Psoas muscle (tissue), 8 donors: Measurements from ENCODE around the gene TIMP1. TPM values are rescaled to one million over a fixed set of nuclear protein-coding genes. Genes with fewer than 3 reads are reported as not detected.

Experiments used
- ATAC-seq, 4 donors: fragments of 200-7000 bp; cut with Tn5 transposase; one replicate each; pipeline ENCODE4 v1.9.1; 2020; ENCODE audit warnings: moderate library complexity in 3 of 4, mild to moderate bottlenecking in 2 of 4
- DNase-seq, 2 donors: peaks; one replicate each; pipeline ENCODE4 v3.0.0-alpha.2; 2020
- H3K27ac ChIP-seq: fragments of 200-600 bp; one replicate; pipeline ENCODE4 v1.8.0; 2022
- H3K27me3 ChIP-seq, 3 donors: fragments of 200-600 bp in 1 of 3; one replicate each; pipeline versions ENCODE4 v1.6.1 to v1.8.0; 2013 to 2022; ENCODE audit warnings: low read length in 2 of 3, mild to moderate bottlenecking in 2 of 3, moderate library complexity in 1 of 3; ENCODE audit not compliant: insufficient read depth in 3 of 3
- H3K36me3 ChIP-seq, 2 donors: fragments of 200-600 bp in 1 of 2; one replicate each; pipeline versions ENCODE4 v1.6.1 to v1.8.0; 2013 to 2022; ENCODE audit warnings: low read depth in 1 of 2, mild to moderate bottlenecking in 1 of 2, moderate library complexity in 1 of 2; ENCODE audit not compliant: insufficient read depth in 1 of 2
- H3K4me1 ChIP-seq: fragments of 200-600 bp; one replicate; pipeline ENCODE4 v1.8.0; 2022
- H3K4me3 ChIP-seq: fragments of 200-600 bp; one replicate; pipeline ENCODE4 v1.8.0; 2022; ENCODE audit warnings: mild to moderate bottlenecking
- H3K9me3 ChIP-seq: fragments of 200-600 bp; one replicate; pipeline ENCODE4 v1.8.0; 2022
- WGBS, 3 donors: extraction: QIAGEN DNeasy Blood & Tissue Kit; methylation state at CpG; one replicate each; pipeline versions ENCODE4 v1.1.6 to v1.1.7; 2013; 5-methylcytosine and 5-hydroxymethylcytosine counted together
- intact Hi-C, 2 donors: fragments of 100-400 bp; cut with DNase I; formaldehyde crosslinking; loops; one replicate each; pipeline versions ENCODE4 v1.11.0 to v1.14.2; 2022
- polyA plus RNA-seq, 3 donors: library from polyadenylated mRNA; stranded (reverse); fragments of 200-250 nt; gene quantifications; one replicate each; pipeline ENCODE4 v1.2.3, GENCODE V29; 2013
- total RNA-seq, 4 donors: library from RNA; stranded (reverse); fragmentation: NEBNext Ultra II Directional in 2 of 4; extraction: Animal tissue kit (Norgen Biotek cat#: 25700) in 2 of 4; gene quantifications; one replicate each; pipeline versions ENCODE4 v1.2.1 to v1.2.4, GENCODE V29; 2021 to 2023
- TF ChIP-seq, protein P1 (sequence below): fragments of 200-600 bp; IDR thresholded peaks from one replicate; pipeline ENCODE4 v1.8.0; 2022; ENCODE audit warnings: antibody characterized with exemption
- donor health status: healthy with polysubstance abuse.
- donor health status: DM: no; HTN: no; CAD: no; lungs with moderate emphysema.
- donor health status: Bipolar disorder and iron deficiency.
- donor health status: healthy.
- donor health status: DM: yes; HTN: yes; CAD: no.
- donor health status: DM: no; HTN: no; CAD: no.
- donor health status: DM: no; HTN: no; CAD: no.
- donor health status: DM: yes; HTN: yes; CAD: no.

Gene TIMP1
- total and polyA plus RNA-seq, 7 donors = 15.7 to 190 (median 36.2) TPM

GRCh38 chrX:47586043-47586787, 4.0 kb downstream of the TIMP1 start:
- 57 to 61% (median 59%) methylated on average over 11 of the region's 11 CpGs for WGBS, 3 donors
- intact Hi-C loops = no loop called here
- no peak for DNase-seq

DNA sequence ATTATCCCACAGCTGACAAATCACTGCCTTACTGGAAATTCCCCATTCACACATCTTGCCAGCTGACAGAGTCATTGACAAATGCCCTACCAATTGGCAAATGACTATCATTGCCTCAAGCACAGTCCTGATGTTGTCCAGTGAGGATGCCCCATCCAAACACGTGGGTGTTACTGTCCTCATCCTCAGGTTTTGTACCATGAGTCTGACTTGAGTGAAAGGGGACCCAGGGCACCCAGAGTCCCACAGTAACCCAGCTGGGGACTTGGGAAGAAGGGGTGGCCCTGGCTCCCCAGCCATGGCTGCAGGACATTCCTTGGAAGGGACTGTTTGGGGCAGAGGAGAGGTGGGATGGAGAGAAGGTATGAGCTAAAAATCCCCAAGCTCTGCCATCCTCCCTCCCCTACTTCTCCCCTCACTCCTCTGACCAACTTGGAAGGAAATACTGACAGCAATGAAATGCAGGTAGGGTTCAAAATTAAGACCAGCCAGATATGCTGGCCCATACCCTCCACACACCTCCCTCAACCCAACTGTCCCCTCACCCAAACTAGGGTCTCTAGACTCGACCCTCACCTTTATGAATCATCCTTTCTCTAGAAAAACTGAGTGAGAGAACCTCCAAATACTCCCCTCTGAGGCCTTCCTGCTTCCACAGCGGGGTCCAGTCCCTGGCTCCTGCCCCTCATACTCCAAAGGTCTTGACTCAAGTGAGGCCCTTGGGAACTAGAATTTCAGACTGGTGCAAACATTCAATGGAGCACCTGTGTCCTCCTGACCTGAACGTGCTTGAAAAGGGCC, 5.1 kb downstream of the TIMP1 start:
- H3K4me1 ChIP-seq = no peaks in the 10 kb centered on the region
- no peak for DNase-seq
- no peaks in the 10 kb centered on the region for H3K27me3 ChIP-seq
- H3K27ac ChIP-seq = no peak overlapping the region
- WGBS, 3 donors = 42 to 58% (median 50%) methylated on average over 4 of the region's 4 CpGs
- H3K4me3 ChIP-seq = no peak overlapping the region
- H3K9me3 ChIP-seq = no peaks in the 10 kb centered on the region
- no peaks in the 10 kb centered on the region for H3K36me3 ChIP-seq
- TF ChIP-seq, protein P1, sequence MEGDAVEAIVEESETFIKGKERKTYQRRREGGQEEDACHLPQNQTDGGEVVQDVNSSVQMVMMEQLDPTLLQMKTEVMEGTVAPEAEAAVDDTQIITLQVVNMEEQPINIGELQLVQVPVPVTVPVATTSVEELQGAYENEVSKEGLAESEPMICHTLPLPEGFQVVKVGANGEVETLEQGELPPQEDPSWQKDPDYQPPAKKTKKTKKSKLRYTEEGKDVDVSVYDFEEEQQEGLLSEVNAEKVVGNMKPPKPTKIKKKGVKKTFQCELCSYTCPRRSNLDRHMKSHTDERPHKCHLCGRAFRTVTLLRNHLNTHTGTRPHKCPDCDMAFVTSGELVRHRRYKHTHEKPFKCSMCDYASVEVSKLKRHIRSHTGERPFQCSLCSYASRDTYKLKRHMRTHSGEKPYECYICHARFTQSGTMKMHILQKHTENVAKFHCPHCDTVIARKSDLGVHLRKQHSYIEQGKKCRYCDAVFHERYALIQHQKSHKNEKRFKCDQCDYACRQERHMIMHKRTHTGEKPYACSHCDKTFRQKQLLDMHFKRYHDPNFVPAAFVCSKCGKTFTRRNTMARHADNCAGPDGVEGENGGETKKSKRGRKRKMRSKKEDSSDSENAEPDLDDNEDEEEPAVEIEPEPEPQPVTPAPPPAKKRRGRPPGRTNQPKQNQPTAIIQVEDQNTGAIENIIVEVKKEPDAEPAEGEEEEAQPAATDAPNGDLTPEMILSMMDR = no peak
- no peak for ATAC-seq
- intact Hi-C loops = no loop called here

More at GRCh38 chrX:47586043-47586787, 4.0 kb downstream of the TIMP1 start:
- ATAC-seq = no peak
- Histone ChIP-seq H3K4me3 (no peak overlapping the region), H3K27ac (no peak overlapping the region), H3K4me1 (no peaks in the 10 kb centered on the region), H3K9me3 (no peaks in the 10 kb centered on the region), H3K27me3 (peaks cover 0 to 7% (median 3%) of the 10 kb centered on the region in 3 donors), H3K36me3 (no peaks in the 10 kb centered on the region)
- TF ChIP-seq, protein P1 = no peak

GRCh38 chrX:47587906-47588735, 5.9 kb downstream of the TIMP1 start:
- intact Hi-C loops = no loop called here
- H3K9me3 ChIP-seq = no peaks in the 10 kb centered on the region
- 70 to 78% (median 72%) methylated on average over 14 to 16 of the region's 16 CpGs for WGBS, 3 donors
- TF ChIP-seq, protein P1 = no peak
- no peaks in the 10 kb centered on the region for H3K4me1 ChIP-seq
- no peak for ATAC-seq
- H3K36me3 ChIP-seq = no peaks in the 10 kb centered on the region
- no peak overlapping the region for H3K4me3 ChIP-seq
- H3K27ac ChIP-seq = no peak overlapping the region
- no peaks in the 10 kb centered on the region for H3K27me3 ChIP-seq
- no peak for DNase-seq

- ATAC-seq (no peak), DNase-seq (no peak)
- TF ChIP-seq, protein P1 = no peak
- H3K27me3 ChIP-seq = no peaks in the 10 kb centered on the region
- intact Hi-C loops = no loop called here
- no peaks in the 10 kb centered on the region for H3K4me1 ChIP-seq
- no peak overlapping the region for H3K4me3 ChIP-seq
- WGBS, 3 donors = 70 to 79% (median 72%) methylated on average over 5 of the region's 5 CpGs
- no peaks in the 10 kb centered on the region for H3K36me3 ChIP-seq
- H3K27ac ChIP-seq = no peak overlapping the region
- H3K9me3 ChIP-seq = no peaks in the 10 kb centered on the region
Measured at GRCh38 chrX:47590984-47591383, 8.7 kb downstream of the TIMP1 start.
